ENCODE data around the gene IFT22. TPM values are rescaled to one million over a fixed set of nuclear protein-coding genes. Genes with fewer than 3 reads are reported as not detected.
"Not testable (repeated sequence)": the region's sequence is repeated elsewhere in the genome, so short reads cannot be mapped to it uniquely, and the experiment has no call there.

Gene IFT22
- total RNA-seq, 2 donors from 2014 or later: 39.0 to 44.0 TPM

DNA sequence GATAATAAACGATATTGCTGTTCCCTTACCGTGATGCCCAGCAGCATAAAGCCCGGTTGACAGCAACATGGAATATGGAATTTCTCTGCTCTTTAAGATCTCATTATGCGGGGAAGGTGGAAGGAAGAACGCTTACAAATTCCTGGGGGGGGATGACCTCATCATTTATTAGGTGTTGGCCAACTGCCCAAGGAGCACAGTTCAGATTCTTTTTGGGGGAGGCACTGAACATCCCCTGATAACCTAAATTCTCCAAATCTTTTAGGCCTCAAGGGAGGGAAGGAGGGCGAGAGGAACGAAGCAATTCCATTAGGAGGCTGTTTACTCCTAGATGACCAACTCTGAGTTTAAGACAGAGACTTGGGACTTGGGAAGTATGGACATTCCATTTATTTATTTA is 35.8 kb upstream of the IFT22 start:
- Mint-ChIP-seq H3K4me3 (no peak overlapping the region), H3K4me1 (peaks cover 4% of the 10 kb centered on the region), H3K27ac (no peak overlapping the region)

DNA sequence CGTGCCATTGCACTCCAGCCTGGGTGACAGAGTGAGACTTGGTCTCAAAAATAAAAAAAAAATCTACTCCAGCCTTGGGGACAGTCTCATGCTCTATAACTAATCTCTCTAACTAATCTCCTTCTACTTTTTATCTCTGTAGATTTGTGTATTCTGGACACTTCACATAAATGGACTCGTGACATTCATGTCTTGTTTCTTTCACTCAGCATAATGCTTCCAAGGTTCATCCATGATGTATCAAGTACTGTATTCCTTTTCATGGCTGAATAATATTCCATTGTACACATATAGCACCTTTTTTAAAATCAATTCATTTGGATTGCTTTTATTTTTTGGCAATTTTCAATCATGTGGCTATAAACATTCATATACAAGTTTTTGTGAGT is 31.3 kb upstream of the IFT22 start:
- Mint-ChIP-seq H3K27ac (no peak overlapping the region), H3K27me3 (ENCODE audit: insufficient read depth) (no peaks in the 10 kb centered on the region), H3K9me3 (peaks cover 10% of the 10 kb centered on the region), H3K36me3 (ENCODE audit: low read depth) (no peaks in the 10 kb centered on the region), H3K4me3 (no peak overlapping the region), H3K4me1 (peaks cover 9% of the 10 kb centered on the region)
- Histone ChIP-seq H3K9ac (ENCODE audit: extremely low read depth, low read length, poor library complexity, severe bottlenecking) (no peak overlapping the region), H3K27me3 (ENCODE audit: control insufficient read depth, insufficient read depth, low read length, poor library complexity, severe bottlenecking) (no peaks in the 10 kb centered on the region), H3K4me3 (ENCODE audit: low read length) (no peak overlapping the region), H3K4me1 (ENCODE audit: control insufficient read depth, insufficient read depth, low read length) (no peaks in the 10 kb centered on the region), H3K27ac (ENCODE audit: low read depth, low read length) (no peak overlapping the region), H3K9me3 (ENCODE audit: control insufficient read depth, low read length) (peaks cover 6% of the 10 kb centered on the region), H3K36me3 (ENCODE audit: control insufficient read depth, insufficient read depth, low read length) (no peaks in the 10 kb centered on the region)
- TF ChIP-seq, protein P1, sequence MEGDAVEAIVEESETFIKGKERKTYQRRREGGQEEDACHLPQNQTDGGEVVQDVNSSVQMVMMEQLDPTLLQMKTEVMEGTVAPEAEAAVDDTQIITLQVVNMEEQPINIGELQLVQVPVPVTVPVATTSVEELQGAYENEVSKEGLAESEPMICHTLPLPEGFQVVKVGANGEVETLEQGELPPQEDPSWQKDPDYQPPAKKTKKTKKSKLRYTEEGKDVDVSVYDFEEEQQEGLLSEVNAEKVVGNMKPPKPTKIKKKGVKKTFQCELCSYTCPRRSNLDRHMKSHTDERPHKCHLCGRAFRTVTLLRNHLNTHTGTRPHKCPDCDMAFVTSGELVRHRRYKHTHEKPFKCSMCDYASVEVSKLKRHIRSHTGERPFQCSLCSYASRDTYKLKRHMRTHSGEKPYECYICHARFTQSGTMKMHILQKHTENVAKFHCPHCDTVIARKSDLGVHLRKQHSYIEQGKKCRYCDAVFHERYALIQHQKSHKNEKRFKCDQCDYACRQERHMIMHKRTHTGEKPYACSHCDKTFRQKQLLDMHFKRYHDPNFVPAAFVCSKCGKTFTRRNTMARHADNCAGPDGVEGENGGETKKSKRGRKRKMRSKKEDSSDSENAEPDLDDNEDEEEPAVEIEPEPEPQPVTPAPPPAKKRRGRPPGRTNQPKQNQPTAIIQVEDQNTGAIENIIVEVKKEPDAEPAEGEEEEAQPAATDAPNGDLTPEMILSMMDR (conservative IDR thresholded peaks at IDR 0.05): no peak
- no peak for DNase-seq
- 64 to 83% methylated on average over 2 of the region's 2 CpGs for WGBS, 2 experiments (ENCODE audit: insufficient coverage in 1 of 2, insufficient read length in 1 of 2)

More for the DNA sequence above, 35.8 kb upstream of the IFT22 start:
- no peak overlapping the region for H3K27ac ChIP-seq (ENCODE audit: low read depth, low read length)
- no peaks in the 10 kb centered on the region for H3K36me3 Mint-ChIP-seq (ENCODE audit: low read depth)
- no peaks in the 10 kb centered on the region for H3K36me3 ChIP-seq (ENCODE audit: control insufficient read depth, insufficient read depth, low read length)
- H3K9ac ChIP-seq (ENCODE audit: extremely low read depth, low read length, poor library complexity, severe bottlenecking): no peak overlapping the region
- no peaks in the 10 kb centered on the region for H3K4me1 ChIP-seq (ENCODE audit: control insufficient read depth, insufficient read depth, low read length)
- H3K9me3 Mint-ChIP-seq: peaks cover 4% of the 10 kb centered on the region
- no peaks in the 10 kb centered on the region for H3K9me3 ChIP-seq (ENCODE audit: control insufficient read depth, low read length)
- H3K4me3 ChIP-seq (ENCODE audit: low read length): no peak overlapping the region
- peaks cover 8% of the 10 kb centered on the region for H3K27me3 Mint-ChIP-seq (ENCODE audit: insufficient read depth)
- DNase-seq: no peak
- H3K27me3 ChIP-seq (ENCODE audit: control insufficient read depth, insufficient read depth, low read length, poor library complexity, severe bottlenecking): peaks cover 5% of the 10 kb centered on the region
- 87 to 91% methylated on average over 6 to 7 of the region's 7 CpGs for WGBS, 2 experiments (ENCODE audit: insufficient coverage in 1 of 2, insufficient read length in 1 of 2)
- TF ChIP-seq, protein P1 (conservative IDR thresholded peaks at IDR 0.05): no peak

DNA sequence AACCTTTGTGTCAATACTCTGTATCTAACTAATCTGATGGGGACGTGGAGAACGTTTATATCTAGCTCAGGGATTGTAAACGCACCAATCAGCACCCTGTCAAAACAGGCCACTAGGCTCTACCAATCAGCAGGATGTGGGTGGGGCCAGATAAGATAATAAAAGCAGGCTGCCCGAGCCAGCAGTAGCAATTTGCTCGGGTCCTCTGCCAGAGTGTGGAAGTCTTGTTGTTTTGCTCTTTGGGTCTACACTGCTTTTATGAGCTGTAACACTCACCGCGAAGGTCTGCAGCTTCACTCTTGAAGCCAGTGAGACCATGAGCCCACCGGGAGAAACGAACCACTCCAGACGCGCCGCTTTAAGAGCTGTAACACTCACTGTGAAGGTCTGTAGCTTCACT is 27.7 kb upstream of the IFT22 start:
- not testable (repeated sequence) for H3K36me3 Mint-ChIP-seq (ENCODE audit: low read depth); H3K4me1 ChIP-seq (ENCODE audit: control insufficient read depth, insufficient read depth, low read length); H3K9me3 Mint-ChIP-seq; H3K9me3 ChIP-seq (ENCODE audit: control insufficient read depth, low read length); H3K27me3 Mint-ChIP-seq (ENCODE audit: insufficient read depth); DNase-seq; H3K4me3 ChIP-seq (ENCODE audit: low read length); H3K4me3 Mint-ChIP-seq; H3K9ac ChIP-seq (ENCODE audit: extremely low read depth, low read length, poor library complexity, severe bottlenecking); H3K27ac ChIP-seq (ENCODE audit: low read depth, low read length); H3K27ac Mint-ChIP-seq; H3K4me1 Mint-ChIP-seq; H3K27me3 ChIP-seq (ENCODE audit: control insufficient read depth, insufficient read depth, low read length, poor library complexity, severe bottlenecking); H3K36me3 ChIP-seq (ENCODE audit: control insufficient read depth, insufficient read depth, low read length)
- WGBS, 2 experiments (ENCODE audit: insufficient coverage in 1 of 2, insufficient read length in 1 of 2): 89 to 97% methylated on average over 8 to 12 of the region's 12 CpGs

DNA sequence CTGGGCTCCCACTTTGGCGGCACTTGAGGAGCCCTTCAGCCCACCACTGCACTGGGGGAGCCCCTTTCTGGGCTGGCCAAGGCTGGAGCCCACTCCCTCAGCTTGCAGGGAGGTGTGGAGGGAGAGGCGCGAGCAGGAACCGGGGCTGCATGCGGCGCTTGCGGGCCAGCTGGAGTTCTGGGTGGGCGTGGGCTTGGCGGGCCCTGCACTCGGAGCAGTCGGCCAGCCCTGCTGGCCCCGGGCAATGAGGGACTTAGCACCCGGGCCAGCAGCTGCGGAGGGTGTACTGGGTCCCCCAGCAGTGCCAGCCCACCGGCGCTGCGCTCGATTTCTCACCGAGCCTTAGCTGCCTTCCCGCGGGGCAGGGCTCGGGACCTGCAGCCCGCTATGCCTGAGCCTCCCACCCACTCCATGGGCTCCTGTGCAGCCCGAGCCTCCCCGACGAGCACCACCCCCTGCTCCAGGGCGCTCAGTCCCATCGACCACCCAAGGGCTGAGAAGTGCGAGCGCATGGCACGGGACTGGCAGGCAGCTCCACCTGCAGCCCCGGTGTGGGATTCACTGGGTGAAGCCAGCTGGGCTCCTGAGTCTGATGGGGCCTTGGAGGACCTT is 26.9 kb upstream of the IFT22 start:
- H3K27me3 ChIP-seq (ENCODE audit: control insufficient read depth, insufficient read depth, low read length, poor library complexity, severe bottlenecking); DNase-seq; H3K4me1 Mint-ChIP-seq; H3K36me3 Mint-ChIP-seq (ENCODE audit: low read depth); H3K4me1 ChIP-seq (ENCODE audit: control insufficient read depth, insufficient read depth, low read length); H3K9me3 ChIP-seq (ENCODE audit: control insufficient read depth, low read length); H3K27ac Mint-ChIP-seq; H3K4me3 Mint-ChIP-seq; H3K27me3 Mint-ChIP-seq (ENCODE audit: insufficient read depth); H3K27ac ChIP-seq (ENCODE audit: low read depth, low read length); H3K4me3 ChIP-seq (ENCODE audit: low read length); H3K9me3 Mint-ChIP-seq; H3K9ac ChIP-seq (ENCODE audit: extremely low read depth, low read length, poor library complexity, severe bottlenecking); H3K36me3 ChIP-seq (ENCODE audit: control insufficient read depth, insufficient read depth, low read length): not testable (repeated sequence)
- WGBS, 2 experiments (ENCODE audit: insufficient coverage in 1 of 2, insufficient read length in 1 of 2): 94% methylated on average over 9 to 23 of the region's 32 CpGs
